GM12801 (cell line): Measurements from ENCODE around the gene LKAAEAR1.

Source experiments
- CTCF ChIP-seq: IDR thresholded peaks from one replicate; pipeline ENCODE4 v1.5.1; 2011; ENCODE audit warnings: control low read depth; ENCODE audit not compliant: insufficient read length; ENCODE audit errors: extremely low read depth

The LKAAEAR1 gene

GRCh38 chr20:64106981-64107735, 23.0 kb upstream of the LKAAEAR1 start, which contains the start of gene NPBWR2:
TSS of gene NPBWR2 (minus strand) at chr20:64107565. CDS start at chr20:64106831, 734 bp downstream.
- TF ChIP-seq CTCF: no peak

GRCh38 chr20:64106435-64106961, 22.3 kb upstream of the LKAAEAR1 start:
- TF ChIP-seq CTCF: no peak

- no peak for TF ChIP-seq CTCF
These were observed 21.7 kb upstream of the LKAAEAR1 start for GRCh38 chr20:64105846-64106434.

DNA sequence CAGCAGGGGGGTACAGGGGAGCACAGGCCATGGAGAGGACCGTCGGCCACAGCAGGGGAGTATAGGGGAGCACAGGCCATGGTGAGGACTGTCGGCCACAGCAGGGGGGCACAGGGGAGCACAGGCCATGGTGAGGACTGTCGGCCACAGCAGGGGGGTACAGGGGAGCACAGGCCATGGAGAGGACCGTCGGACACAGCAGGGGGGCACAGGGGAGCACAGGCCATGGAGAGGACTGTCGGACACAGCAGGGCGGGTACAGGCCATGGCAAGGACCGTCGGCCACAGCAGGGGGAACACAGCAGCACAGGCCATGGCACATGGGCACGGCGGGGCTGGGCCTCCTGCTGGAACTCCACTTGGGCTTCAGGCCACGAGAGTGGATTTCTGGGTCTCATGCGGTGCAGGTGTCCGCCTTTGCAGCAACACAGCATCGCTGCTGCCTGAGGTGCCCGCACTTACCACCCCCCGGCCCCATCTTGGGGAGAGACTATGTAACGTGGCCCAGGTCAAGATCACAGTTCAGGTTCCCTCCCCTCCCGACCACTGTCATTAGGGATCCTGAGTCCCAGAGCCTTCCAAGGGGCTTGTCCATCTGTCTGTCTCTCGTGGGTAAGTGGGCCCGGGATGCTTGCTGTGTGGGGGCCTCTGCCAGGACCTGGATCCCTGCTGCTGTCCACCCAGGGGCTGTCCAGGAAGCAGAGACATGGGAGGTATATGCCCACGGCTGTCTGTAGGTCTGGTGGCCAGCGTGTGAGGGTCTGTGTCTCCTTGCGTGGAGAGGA, 20.7 kb upstream of the LKAAEAR1 start:
- no peak for TF ChIP-seq CTCF

GRCh38 chr20:64103871-64104666, 19.9 kb upstream of the LKAAEAR1 start:
- TF ChIP-seq CTCF: no peak

- TF ChIP-seq CTCF: no peak
These were observed 18.6 kb upstream of the LKAAEAR1 start for GRCh38 chr20:64102647-64103354.
